RWPE2 (cell line): ENCODE results near the gene CRNKL1.
A peak's percentile ranks its signal among the peaks of the same experiment; 100 is the strongest.

Experiments used
- ATAC-seq: fragments of 200-7000 bp; cut with Tn5 transposase; 3 replicates; pipeline ENCODE4 v1.9.1; 2021; ENCODE audit warnings: low read depth
- DNase-seq: peaks from one replicate; pipeline ENCODE4 v3.0.0-alpha.2; 2020; ENCODE audit warnings: low spot score
- H3K27ac ChIP-seq: fragments of 450-650 bp; 2 replicates; pipeline ENCODE4 v1.5.1; 2017; ENCODE audit warnings: mild to moderate bottlenecking; ENCODE audit not compliant: poor library complexity, severe bottlenecking
- H3K27me3 ChIP-seq: fragments of 250-450 bp; sonication (Bioruptor Pico); 2 replicates; pipeline ENCODE4 v1.5.1; 2021; ENCODE audit warnings: mild to moderate bottlenecking, moderate library complexity; ENCODE audit not compliant: insufficient read depth, poor library complexity, severe bottlenecking
- H3K36me3 ChIP-seq: fragments of 250-450 bp; sonication (Bioruptor Pico); 2 replicates; pipeline ENCODE4 v1.5.1; 2020; ENCODE audit warnings: low read depth, mild to moderate bottlenecking, moderate library complexity
- H3K4me1 ChIP-seq: fragments of 250-450 bp; sonication (Bioruptor Pico); 2 replicates; pipeline ENCODE4 v1.5.1; 2021; ENCODE audit warnings: mild to moderate bottlenecking, moderate library complexity; ENCODE audit not compliant: insufficient read depth, poor library complexity, severe bottlenecking
- H3K4me3 ChIP-seq: fragments of 250-450 bp; sonication (Bioruptor Pico); 2 replicates; pipeline ENCODE4 v1.5.1; 2021; ENCODE audit warnings: mild to moderate bottlenecking, moderate library complexity; ENCODE audit not compliant: severe bottlenecking
- H3K9me3 ChIP-seq: fragments of 250-450 bp; sonication (Bioruptor Pico); 2 replicates; pipeline ENCODE4 v1.5.1; 2021; ENCODE audit warnings: mild to moderate bottlenecking, moderate library complexity; ENCODE audit not compliant: severe bottlenecking
- CTCF ChIP-seq: fragments of 450-650 bp; IDR thresholded peaks from one replicate; pipeline ENCODE4 v1.5.1; 2017; ENCODE audit warnings: mild to moderate bottlenecking, moderate library complexity; ENCODE audit not compliant: poor library complexity, severe bottlenecking

Gene CRNKL1

GRCh38 chr20:20085071-20085470 lies 32.8 kb upstream of the CRNKL1 start:
- H3K9me3 ChIP-seq = no peaks in the 10 kb centered on the region
- H3K27ac ChIP-seq = no peak overlapping the region
- DNase-seq = no peak
- H3K4me3 ChIP-seq = no peak overlapping the region
- no peaks in the 10 kb centered on the region for H3K27me3 ChIP-seq
- H3K4me1 ChIP-seq = no peaks in the 10 kb centered on the region
- H3K36me3 ChIP-seq = no peaks in the 10 kb centered on the region
- no peak for TF ChIP-seq CTCF
- ATAC-seq = no peak

GRCh38 chr20:20084296-20084752 lies 32.1 kb upstream of the CRNKL1 start:
- Histone ChIP-seq H3K4me1 (no peaks in the 10 kb centered on the region), H3K27me3 (no peaks in the 10 kb centered on the region), H3K27ac (no peak overlapping the region), H3K36me3 (no peaks in the 10 kb centered on the region), H3K4me3 (no peak overlapping the region), H3K9me3 (no peaks in the 10 kb centered on the region)
- ATAC-seq = peak; percentile 7; the same call in 1 of the 3 replicates
- no peak for TF ChIP-seq CTCF
- no peak for DNase-seq

DNA sequence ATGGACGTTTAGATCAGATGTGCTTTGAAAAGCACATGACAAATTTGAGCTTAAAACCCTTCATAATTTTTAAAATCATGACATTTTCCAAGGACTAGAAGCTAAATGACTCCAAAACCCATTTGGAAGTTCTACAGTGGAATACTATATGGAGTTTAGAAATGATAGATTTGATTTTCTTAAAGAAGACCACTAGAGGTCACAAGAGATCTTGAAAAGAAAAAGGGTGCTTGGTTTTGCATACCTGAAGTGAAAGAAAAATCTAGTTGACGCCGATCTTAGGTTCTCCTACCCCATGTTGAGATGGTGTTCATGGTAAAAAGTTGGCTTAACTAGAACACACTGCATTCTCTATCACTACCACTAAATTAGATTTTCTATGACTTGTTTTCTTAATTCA lies 31.5 kb upstream of the CRNKL1 start:
- Histone ChIP-seq H3K4me1 (no peaks in the 10 kb centered on the region), H3K27me3 (no peaks in the 10 kb centered on the region), H3K4me3 (no peak overlapping the region), H3K9me3 (no peaks in the 10 kb centered on the region), H3K36me3 (no peaks in the 10 kb centered on the region), H3K27ac (no peak overlapping the region)
- peak; percentile 77 for TF ChIP-seq CTCF
- peak; percentile 71 for ATAC-seq
- no peak for DNase-seq

DNA sequence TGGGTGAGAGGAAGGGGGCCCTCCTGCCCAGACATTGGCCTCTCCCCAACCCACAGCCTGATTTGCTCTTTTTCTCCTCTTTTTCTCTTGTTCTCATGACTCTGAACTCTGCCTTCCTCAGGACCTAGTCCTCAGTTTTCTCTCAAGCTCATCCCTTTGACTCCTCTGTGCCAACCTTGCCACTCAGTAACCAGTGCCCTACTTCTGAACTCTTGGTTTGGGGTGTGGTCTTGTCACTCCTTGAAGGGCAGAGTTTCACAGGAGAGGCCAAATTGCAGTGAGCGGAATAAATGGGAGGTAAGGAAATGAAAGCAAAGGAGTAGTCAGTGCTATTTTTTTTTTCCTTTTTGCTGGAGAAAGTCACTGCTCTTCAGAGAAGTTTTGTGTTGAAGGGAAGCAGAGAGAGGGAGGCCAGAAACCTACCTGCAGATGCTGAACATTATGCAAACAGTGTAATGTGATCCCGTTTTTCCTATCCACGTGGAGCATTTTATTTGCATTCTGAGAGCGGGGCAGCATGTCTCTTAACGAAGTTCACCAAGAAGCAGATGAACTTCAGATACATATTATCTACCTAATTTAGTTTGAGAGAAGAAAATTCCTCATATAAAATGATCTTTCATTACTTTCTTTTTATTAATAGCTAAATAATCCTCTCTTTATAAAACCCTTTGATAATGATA lies 27.0 kb upstream of the CRNKL1 start:
- ATAC-seq (peak; percentile 40; the same call in 2 of the 3 replicates), DNase-seq (no peak)
- no peaks in the 10 kb centered on the region for H3K27me3 ChIP-seq
- no peak for TF ChIP-seq CTCF
- no peaks in the 10 kb centered on the region for H3K4me1 ChIP-seq
- H3K36me3 ChIP-seq = no peaks in the 10 kb centered on the region
- no peak overlapping the region for H3K27ac ChIP-seq
- H3K4me3 ChIP-seq = no peak overlapping the region
- no peaks in the 10 kb centered on the region for H3K9me3 ChIP-seq

DNA sequence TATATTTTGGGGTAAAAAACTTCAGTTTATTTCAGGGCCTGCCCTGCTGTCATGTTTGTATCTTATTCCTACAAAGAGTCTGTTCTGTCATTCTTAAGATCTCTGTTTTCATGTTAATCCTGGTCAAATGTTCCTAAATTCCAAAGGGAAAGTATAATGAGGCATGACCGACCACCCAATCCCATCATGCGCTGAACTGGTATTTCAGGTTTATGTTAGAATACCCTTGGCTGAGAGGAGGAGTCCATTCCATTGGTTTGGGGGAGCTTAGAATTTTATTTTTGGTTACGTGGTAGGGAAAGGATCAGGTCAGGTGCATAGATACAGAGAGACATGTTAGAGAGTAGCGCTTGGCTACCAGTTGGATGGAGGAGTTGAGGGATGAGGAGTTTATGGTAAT lies 25.8 kb upstream of the CRNKL1 start:
- TF ChIP-seq CTCF = no peak
- Histone ChIP-seq H3K27me3 (no peaks in the 10 kb centered on the region), H3K4me3 (no peak overlapping the region), H3K4me1 (no peaks in the 10 kb centered on the region), H3K27ac (no peak overlapping the region), H3K9me3 (no peaks in the 10 kb centered on the region), H3K36me3 (no peaks in the 10 kb centered on the region)
- DNase-seq (no peak), ATAC-seq (no peak)
